ENCODE results near the gene UPF1.

- TF ChIP-seq, protein P1, sequence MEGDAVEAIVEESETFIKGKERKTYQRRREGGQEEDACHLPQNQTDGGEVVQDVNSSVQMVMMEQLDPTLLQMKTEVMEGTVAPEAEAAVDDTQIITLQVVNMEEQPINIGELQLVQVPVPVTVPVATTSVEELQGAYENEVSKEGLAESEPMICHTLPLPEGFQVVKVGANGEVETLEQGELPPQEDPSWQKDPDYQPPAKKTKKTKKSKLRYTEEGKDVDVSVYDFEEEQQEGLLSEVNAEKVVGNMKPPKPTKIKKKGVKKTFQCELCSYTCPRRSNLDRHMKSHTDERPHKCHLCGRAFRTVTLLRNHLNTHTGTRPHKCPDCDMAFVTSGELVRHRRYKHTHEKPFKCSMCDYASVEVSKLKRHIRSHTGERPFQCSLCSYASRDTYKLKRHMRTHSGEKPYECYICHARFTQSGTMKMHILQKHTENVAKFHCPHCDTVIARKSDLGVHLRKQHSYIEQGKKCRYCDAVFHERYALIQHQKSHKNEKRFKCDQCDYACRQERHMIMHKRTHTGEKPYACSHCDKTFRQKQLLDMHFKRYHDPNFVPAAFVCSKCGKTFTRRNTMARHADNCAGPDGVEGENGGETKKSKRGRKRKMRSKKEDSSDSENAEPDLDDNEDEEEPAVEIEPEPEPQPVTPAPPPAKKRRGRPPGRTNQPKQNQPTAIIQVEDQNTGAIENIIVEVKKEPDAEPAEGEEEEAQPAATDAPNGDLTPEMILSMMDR (IDR thresholded peaks at IDR 0.05; ENCODE audit: insufficient read depth, low read length, poor library complexity, severe bottlenecking), result no peak
- TF ChIP-seq EZH2phosphoT487 (conservative IDR thresholded peaks at IDR 0.05; ENCODE audit: low read length), result no peak
Measured at GRCh38 chr19:18869023-18869618, 37.4 kb downstream of the UPF1 start.
